Osteoblast (primary cell): Measurements from ENCODE around the gene OAT. TPM values are rescaled to one million over a fixed set of nuclear protein-coding genes. Genes with fewer than 3 reads are reported as not detected.

Experiments
- DNase-seq: peaks from one replicate; pipeline ENCODE4 v3.0.0; 2011; ENCODE audit warnings: low spot score, mixed read lengths; ENCODE audit not compliant: insufficient read length; ENCODE audit errors: missing footprints
- H2AFZ ChIP-seq: 2 replicates; pipeline ENCODE4 v1.6.0; 2011; ENCODE audit warnings: mild to moderate bottlenecking, low read length
- H3K27ac ChIP-seq: 2 replicates; pipeline ENCODE4 v1.5.1; 2011; ENCODE audit warnings: mild to moderate bottlenecking, low read depth, low read length, moderate library complexity
- H3K27me3 ChIP-seq: 2 replicates; pipeline ENCODE4 v1.6.0; 2012; ENCODE audit warnings: mild to moderate bottlenecking, control low read depth, inconsistent platforms, low read length, moderate library complexity; ENCODE audit not compliant: insufficient read depth
- H3K36me3 ChIP-seq: 2 replicates; pipeline ENCODE4 v1.5.1; 2011; ENCODE audit warnings: mild to moderate bottlenecking, low read length, control low read depth, moderate library complexity; ENCODE audit not compliant: insufficient read depth
- H3K4me1 ChIP-seq: 2 replicates; pipeline ENCODE4 v1.5.1; 2011; ENCODE audit warnings: mild to moderate bottlenecking, low read length, control low read depth, moderate library complexity; ENCODE audit not compliant: insufficient read depth
- H3K4me2 ChIP-seq: 2 replicates; pipeline ENCODE4 v1.6.0; 2011; ENCODE audit warnings: mild to moderate bottlenecking, low read length; ENCODE audit not compliant: insufficient read depth
- H3K4me3 ChIP-seq: fragments of 200-600 bp; sonication (generic); 3 replicates; pipeline ENCODE4 v1.5.1; 2012; ENCODE audit warnings: mild to moderate bottlenecking, low read length, inconsistent platforms; ENCODE audit not compliant: insufficient read depth
- H3K79me2 ChIP-seq: 2 replicates; pipeline ENCODE4 v1.6.0; 2012; ENCODE audit warnings: mild to moderate bottlenecking, low read length, control low read depth, inconsistent platforms; ENCODE audit not compliant: insufficient read depth
- H3K9me3 ChIP-seq: 2 replicates; pipeline ENCODE4 v1.5.1; 2011; ENCODE audit warnings: low read depth, low read length, control low read depth
- H4K20me1 ChIP-seq: 2 replicates; pipeline ENCODE4 v1.6.0; 2012; ENCODE audit warnings: mild to moderate bottlenecking, low read length, control low read depth; ENCODE audit not compliant: insufficient read depth
- total RNA-seq: library from RNA; depleted of rRNA; stranded (reverse); fragments of >200 nt; gene quantifications from 2 replicates; pipeline ENCODE4 v1.2.3, GENCODE V29; 2012
- TF ChIP-seq, protein P1 (sequence below): IDR thresholded peaks from 2 replicates; pipeline ENCODE4 v1.5.1; 2011; ENCODE audit warnings: mild to moderate bottlenecking, low read depth, low read length, moderate library complexity; ENCODE audit errors: extremely low read depth

The OAT gene
- total RNA-seq, 1 donor, result 202 TPM

DNA sequence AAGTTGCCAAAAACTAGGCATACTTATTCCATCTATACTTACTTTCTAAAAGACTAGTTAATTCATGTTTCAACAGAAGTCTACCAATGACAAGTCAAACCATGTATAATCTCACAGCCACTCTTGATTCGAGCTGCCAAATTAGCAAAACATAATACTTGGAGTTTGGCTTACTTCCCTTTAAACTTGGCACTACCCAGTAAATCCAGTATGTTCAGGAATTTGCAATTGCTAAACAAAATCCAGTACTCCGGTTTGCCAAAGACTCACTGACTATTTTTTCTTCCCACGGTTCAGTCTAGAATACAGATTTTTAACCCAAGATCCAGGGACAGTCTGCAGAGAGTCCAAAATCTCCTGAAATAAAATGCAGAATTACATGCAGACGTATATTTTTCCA lies 4.6 kb downstream of the OAT start:
- Histone ChIP-seq H3K4me1 (peaks cover 26% of the 10 kb centered on the region), H3K27ac (peak overlapping the region; percentile 55), H3K27me3 (no peaks in the 10 kb centered on the region), H3K79me2 (peaks cover 90% of the 10 kb centered on the region), H3K4me3 (no peak overlapping the region), H3K36me3 (peaks cover 21% of the 10 kb centered on the region), H4K20me1 (peaks cover 69% of the 10 kb centered on the region), H3K9me3 (no peaks in the 10 kb centered on the region), H2AFZ (no peak overlapping the region), H3K4me2 (peak overlapping the region; percentile 10)
- DNase-seq, result no peak
- TF ChIP-seq, protein P1, sequence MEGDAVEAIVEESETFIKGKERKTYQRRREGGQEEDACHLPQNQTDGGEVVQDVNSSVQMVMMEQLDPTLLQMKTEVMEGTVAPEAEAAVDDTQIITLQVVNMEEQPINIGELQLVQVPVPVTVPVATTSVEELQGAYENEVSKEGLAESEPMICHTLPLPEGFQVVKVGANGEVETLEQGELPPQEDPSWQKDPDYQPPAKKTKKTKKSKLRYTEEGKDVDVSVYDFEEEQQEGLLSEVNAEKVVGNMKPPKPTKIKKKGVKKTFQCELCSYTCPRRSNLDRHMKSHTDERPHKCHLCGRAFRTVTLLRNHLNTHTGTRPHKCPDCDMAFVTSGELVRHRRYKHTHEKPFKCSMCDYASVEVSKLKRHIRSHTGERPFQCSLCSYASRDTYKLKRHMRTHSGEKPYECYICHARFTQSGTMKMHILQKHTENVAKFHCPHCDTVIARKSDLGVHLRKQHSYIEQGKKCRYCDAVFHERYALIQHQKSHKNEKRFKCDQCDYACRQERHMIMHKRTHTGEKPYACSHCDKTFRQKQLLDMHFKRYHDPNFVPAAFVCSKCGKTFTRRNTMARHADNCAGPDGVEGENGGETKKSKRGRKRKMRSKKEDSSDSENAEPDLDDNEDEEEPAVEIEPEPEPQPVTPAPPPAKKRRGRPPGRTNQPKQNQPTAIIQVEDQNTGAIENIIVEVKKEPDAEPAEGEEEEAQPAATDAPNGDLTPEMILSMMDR, result no peak

DNA sequence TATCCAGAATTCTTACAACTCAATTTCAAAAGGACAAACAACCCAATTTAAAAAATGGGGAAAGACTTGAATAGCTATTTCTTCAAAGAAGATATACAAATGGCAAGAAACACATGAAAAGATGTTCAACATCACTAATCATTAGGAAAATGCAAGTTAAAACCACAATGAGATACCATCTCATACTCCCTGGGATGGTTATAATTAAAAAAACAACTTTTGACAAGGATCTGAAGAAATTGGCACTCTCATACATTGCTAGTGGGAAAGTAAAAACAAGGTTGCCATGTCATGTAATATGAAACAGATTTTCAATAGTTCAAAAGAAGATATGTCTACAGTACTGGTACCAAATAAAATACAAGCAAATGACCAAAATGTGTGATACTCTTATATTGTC lies 9.0 kb downstream of the OAT start:
- H3K4me1 ChIP-seq, result peaks cover 9% of the 10 kb centered on the region
- peaks cover 52% of the 10 kb centered on the region for H3K36me3 ChIP-seq
- no peak overlapping the region for H2AFZ ChIP-seq
- H3K79me2 ChIP-seq, result peaks cover 56% of the 10 kb centered on the region
- TF ChIP-seq, protein P1, result no peak
- H3K27me3 ChIP-seq, result no peaks in the 10 kb centered on the region
- H3K4me2 ChIP-seq, result no peak overlapping the region
- no peak overlapping the region for H3K27ac ChIP-seq
- H3K9me3 ChIP-seq, result no peaks in the 10 kb centered on the region
- DNase-seq, result no peak
- peaks cover 48% of the 10 kb centered on the region for H4K20me1 ChIP-seq
- no peak overlapping the region for H3K4me3 ChIP-seq

DNA sequence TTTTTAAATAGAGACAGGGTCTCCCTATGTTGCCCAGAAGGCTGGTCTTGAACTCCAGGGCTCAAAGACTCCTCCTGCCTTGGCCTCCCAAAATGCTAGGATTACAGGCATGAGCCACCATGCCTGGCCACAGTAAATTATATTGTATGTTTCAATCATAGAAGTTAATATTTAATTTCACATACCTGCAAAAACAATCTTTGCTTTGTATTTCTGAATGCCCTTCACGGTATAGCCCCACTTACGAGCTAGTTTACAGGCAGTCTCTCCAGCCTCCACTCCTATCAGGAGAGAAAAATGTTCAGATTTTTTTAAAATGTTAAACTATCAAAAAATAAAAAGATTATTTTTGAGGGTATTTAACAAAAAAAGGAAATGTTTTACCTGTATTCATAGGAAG lies 10.4 kb downstream of the OAT start:
- Histone ChIP-seq H3K27me3 (no peaks in the 10 kb centered on the region), H2AFZ (no peak overlapping the region), H3K4me1 (no peaks in the 10 kb centered on the region), H3K36me3 (peaks cover 61% of the 10 kb centered on the region), H3K79me2 (peaks cover 42% of the 10 kb centered on the region), H4K20me1 (peaks cover 39% of the 10 kb centered on the region), H3K27ac (no peak overlapping the region), H3K4me3 (no peak overlapping the region), H3K9me3 (no peaks in the 10 kb centered on the region), H3K4me2 (no peak overlapping the region)
- TF ChIP-seq, protein P1, result no peak
- no peak for DNase-seq

DNA sequence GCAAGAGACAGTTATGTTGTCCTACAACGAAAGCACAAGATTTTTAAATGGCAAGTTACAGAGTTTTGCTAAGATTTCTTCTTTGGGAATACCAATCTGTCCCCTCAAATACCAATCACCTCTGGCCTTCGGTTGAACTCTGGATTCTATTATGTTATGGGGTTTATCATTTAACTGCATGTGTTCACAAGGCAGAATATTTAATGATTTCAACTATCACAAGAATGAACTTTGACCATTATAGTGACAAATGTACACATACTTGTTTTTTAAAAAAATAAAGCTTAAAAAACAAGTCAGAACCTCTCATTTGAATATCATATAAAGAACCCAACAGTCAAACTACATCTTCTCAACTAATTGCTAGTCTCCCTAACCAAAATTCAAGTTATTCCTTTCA lies 11.3 kb downstream of the OAT start:
- Histone ChIP-seq H4K20me1 (peaks cover 33% of the 10 kb centered on the region), H3K4me3 (no peak overlapping the region), H3K4me1 (no peaks in the 10 kb centered on the region), H3K27me3 (no peaks in the 10 kb centered on the region), H3K36me3 (peaks cover 66% of the 10 kb centered on the region), H3K9me3 (no peaks in the 10 kb centered on the region), H2AFZ (no peak overlapping the region), H3K4me2 (no peak overlapping the region), H3K79me2 (peaks cover 33% of the 10 kb centered on the region), H3K27ac (no peak overlapping the region)
- TF ChIP-seq, protein P1, result no peak
- DNase-seq, result no peak
